SH-SY5Y (cell line): Measurements from ENCODE around the gene LAMA5.

Experiments
- GATA2 ChIP-seq: IDR thresholded peaks from 2 replicates; pipeline ENCODE4 v1.6.1; 2011; ENCODE audit warnings: mild to moderate bottlenecking, low read depth, low read length
- GATA3 ChIP-seq: IDR thresholded peaks from 2 replicates; pipeline ENCODE4 v1.6.1; 2011; ENCODE audit warnings: low read depth, mild to moderate bottlenecking, low read length, moderate library complexity

The LAMA5 gene

DNA sequence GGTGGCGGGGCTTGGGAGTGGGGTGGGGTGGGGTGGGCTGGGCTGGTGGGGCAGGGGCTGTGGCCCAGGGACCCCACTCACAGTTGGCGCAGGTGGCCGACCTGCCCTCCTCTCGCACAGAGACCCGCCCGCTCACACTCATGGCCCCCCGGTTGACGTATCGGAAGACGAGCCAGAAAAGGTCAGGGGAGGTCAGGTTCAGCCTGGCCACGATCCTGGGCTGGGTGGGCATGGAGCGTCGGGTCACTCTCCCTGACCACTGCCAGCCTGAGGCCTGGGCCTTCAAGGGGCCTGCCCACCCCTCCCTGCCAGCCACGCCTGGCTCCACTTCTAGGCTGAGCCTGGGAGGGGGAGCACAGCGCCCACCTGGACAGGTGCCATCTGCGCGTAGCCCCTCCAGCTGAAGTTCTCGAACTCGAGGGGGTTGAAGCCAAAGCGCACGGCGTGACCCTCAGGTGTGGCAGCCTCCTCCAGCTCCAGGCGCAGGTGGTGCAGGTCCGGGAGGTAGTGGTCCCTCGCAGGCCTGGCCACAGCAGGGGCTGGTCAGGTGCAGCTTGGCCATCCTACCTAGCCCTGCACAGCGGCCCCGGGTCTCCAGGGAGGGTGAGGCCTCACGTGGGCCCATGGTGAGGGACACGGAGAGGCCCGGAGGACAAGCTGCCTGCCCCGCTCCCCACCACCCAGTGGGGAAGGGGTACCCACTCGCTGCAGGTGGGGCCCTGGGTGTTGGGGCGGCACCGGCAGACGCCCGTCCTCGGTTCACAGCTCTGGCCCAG lies 33.1 kb downstream of the LAMA5 start:
- no peak for TF ChIP-seq GATA2
- no peak for TF ChIP-seq GATA3

DNA sequence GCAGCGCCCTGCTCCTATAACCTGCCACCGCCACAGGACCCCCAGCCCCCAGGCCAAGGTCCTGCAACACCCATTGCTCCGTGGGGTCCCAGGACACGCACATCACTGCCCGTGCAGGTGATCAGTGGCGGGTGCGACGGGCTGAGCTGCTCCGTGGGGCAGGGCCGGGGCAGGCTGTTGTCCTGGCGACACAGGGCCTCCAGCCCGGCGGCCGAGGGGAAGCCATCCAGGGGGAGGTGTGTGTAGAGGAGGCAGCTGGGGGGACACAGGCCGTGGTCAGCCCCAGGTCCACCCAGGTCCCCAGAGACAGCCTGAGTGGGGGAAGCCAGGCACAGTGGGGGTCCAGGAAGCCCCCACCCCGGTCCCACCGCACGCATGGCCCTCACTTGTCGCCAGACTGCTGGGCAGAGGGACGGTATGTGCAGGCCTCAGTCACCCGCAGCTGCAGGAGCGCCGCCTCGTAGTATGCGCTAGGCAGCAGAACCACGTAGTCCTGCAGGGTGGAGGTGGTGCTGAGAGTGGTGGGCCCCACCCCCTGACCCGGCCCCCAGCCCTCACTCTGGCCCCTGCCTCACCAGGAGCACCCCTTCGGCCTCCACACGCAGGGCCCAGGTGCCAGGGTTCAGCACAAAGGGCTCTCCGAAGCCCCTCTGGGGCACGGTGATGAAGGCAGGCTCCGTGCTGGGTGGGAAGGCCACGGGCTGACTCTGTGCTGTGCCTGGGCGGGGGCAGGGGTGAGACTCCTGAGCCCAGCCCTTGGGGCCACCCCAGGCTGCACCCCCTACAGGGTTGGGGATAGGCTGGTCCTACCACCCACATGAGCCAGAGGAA lies 33.9 kb downstream of the LAMA5 start:
- TF ChIP-seq GATA3: no peak
- no peak for TF ChIP-seq GATA2

DNA sequence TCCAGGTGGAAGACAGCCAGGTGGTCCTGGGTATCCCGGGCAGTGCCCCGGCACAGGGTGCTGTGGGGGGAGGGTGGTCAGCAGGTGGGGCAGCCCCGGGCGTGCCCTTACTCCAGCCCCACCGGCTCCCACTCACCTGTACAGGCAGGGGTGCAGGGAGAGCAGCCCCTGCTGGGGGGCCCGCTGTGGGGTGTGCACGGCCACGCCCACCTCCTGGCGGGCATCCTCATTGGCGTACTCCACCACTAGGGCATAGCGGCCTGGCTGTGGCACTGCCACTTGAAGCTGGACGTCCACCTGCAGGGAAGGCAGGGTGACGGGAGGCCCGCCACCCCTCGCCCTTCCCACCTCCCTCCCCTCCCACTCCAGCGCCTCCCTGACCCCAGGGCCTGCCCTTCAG lies 34.7 kb downstream of the LAMA5 start:
- no peak for TF ChIP-seq GATA3
- TF ChIP-seq GATA2: no peak

DNA sequence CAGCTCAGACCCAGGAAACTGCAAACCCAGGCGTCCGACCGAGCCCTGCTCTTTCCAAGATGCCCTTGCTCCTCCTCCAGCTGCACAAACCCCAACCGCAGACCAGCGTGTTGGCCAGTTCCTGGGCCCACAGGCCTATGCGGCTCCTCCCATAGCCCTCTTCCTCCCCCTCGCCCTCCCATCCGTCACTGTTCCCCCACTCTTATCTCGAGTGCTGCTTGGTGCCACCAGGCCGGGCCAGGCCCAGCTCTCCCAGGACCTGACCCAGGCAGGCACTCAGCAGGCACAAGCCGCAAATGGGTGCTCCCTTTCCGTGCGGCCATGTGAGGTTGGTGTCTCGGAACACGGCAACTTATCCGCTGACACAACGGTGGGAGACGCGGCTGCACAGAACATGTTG lies 35.8 kb downstream of the LAMA5 start:
- no peak for TF ChIP-seq GATA3
- TF ChIP-seq GATA2: no peak

DNA sequence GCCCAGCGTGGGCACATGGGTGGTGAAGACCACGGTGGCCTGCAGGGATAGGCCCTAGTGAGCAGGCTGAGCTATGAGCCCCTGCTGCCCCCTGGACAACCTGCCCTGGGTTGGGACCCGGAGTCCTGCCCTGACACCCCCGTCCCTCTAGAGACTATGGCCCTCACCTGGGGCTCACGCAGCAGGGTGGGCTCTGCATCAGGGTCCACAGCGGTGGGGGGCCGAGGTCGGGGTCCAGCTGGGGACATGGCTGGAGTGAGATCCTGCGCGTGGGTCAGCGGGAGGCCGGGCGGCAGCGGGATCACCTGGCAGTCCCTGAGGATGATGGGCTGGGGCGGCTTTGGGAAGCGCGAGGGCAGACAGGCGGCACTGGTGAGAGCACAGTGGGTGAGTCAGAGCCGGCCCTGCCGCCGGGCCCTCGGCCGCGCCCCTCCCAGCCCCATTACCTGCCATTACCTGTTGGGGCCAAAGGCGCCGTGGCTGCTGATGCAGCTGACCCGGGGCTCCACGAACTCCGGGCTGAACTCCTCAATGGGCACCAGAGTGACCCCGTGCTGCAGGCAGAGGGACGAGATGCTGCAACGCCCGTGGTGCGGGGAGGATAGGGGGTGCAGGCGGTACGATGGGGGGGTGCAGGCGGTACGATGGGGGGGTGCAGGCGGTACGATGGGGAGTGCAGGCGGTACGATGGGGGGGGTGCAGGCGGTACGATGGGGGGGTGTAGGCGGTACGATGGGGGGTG lies 36.4 kb downstream of the LAMA5 start:
- no peak for TF ChIP-seq GATA2
- TF ChIP-seq GATA3: no peak

DNA sequence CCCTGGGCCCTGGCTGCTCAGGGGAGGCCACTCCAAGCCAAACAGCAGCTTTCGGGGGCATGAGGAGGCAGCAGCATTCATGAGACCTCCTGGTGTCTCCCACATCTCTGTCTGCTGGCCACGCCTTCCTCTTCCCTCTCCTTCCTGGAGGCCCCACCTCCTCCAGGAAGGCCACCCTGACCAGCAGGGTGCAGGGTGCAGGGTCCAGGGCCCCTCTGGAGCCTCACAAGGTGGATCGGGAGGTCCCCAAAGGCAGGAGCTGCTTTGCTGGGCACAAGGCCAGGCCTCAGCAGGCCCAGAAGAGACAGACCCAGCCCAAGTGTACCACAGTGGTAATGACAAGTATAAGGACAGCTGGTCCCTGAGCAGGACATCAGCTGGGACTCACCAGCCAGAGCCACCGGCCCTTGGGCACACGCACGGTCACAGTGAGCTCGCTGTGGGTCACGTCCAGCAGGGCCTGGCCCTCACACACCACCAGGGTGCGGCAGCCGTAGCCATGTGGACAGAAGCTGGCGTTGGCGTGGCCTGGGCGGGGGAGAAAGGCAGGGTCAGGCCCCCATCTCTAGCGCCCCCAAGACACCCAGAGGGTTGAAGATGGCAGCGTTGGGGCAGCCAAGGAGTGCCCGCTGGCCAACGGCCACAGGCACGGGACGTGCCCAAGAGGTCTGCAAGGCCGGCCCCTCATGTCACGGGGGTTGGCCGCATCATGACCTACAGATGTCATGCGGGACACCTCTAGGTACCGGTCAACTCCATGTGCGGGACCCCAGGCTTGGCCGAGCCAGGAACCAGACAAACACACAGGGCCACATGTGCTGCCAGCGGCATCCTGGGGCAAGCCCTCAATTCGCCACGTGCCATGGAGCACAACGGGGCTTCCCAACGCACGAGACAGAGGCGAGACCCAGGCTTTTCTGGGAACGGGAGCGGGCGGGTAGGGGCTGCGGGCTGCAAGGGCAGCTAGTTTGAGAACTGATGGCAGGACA lies 37.4 kb downstream of the LAMA5 start:
- TF ChIP-seq GATA3 (no peak), GATA2 (no peak)

DNA sequence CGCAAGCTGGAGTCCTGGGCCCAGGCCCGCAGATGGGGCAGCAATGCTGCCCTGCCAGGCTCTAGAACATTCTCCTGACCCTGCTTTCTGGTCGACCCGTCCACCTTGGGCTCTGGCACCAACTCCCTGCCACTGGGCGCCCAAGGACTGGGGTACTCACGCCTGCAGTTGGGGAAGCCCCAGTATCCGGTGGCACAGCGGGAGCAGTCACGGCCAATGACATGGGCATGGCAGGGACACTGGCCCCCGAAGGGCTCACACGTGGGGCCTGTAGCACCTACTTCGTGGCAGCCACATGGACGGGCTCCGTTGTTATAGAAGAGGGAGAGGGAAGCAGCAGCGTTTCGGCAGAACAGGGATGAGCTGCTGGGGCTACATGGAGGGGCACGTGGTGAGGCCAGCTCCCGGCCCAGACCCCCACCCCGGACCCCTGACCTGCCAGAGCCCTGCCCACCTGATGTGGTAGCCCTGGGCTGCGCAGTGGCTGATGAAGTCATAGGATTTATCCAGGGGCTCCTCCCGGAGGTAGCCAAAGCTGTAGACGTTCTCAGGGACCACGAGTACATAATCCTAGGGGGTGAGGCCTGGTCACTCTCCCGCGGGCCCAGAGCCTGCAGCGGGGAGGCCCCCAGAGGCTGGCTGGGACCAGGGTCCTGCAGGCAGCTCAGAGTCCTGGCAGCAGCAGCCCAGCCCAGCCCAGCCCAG lies 38.3 kb downstream of the LAMA5 start:
- TF ChIP-seq GATA2: no peak
- no peak for TF ChIP-seq GATA3

DNA sequence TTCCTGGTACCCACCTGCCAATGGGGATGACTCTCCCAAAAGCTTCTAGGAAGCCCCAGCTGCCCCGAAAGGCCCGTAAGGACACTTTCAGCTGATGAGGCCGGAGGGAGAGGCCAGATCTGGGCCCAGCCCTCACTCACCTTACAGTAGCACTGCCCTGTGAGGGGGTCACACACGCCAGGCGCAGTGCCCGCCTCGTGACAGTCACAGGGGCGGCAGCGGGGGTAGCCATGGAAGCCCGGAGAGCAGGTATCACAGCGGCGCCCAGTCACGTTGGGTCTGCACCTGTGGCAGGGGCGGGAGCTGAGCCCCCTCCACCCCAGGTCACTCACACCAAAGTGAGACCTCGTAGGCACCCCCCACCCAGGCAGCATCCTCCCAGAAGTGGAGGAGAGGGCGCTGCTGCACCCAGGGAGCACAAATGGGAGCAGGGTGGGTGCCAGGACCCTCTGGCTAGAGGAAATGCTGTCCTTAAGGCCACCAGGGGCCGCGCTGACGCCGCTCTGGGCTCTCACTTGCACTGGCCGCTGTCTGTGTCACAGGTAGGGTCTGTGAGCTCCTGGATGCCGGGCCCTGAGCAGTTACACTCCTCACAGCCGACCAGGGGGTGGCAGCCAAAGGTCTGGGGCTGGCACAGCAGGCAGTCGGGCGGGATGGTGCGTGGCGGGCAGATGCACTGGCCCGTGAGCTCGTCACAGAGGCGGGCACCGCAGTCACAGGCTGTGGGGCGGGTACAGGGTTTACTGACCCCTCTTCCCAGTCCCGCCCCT lies 39.2 kb downstream of the LAMA5 start:
- TF ChIP-seq GATA3 (no peak), GATA2 (no peak)

DNA sequence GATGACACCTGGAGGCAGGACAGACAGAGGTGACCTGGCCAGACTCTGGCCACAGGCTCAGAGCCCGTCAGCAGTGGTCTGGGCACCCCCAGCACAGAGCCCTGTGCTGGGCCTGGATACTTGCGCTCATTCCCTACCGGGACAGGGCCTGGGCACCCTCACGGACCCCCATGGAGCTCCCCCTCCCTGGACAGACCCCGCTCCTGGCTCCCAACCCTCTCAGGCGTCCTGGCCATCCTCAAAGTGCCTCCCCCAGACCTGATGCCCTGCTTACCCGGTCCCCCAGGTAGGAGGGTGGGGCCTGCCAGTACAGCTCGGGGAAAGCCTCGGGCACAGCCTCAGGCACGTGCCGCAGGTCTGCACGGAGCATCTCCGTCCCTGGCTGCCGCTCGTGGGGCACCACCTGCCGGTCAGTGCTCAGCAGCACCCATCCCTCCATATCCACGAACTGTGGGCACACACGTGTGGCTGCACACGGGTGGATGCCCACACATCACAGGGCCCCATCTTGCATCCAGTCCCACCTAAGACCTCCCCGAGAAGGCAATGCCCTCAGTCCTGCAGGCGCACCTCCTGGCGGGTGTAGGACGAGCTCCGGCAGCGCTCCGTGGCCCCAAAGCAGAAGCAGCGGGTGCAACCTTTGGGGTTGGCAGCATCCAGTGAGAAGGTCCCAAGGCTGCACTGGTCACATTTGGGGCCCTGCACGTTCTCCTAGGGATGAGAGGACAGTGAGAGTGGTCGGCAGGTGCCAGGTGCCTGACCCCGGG lies 40.0 kb downstream of the LAMA5 start:
- TF ChIP-seq GATA2: no peak

DNA sequence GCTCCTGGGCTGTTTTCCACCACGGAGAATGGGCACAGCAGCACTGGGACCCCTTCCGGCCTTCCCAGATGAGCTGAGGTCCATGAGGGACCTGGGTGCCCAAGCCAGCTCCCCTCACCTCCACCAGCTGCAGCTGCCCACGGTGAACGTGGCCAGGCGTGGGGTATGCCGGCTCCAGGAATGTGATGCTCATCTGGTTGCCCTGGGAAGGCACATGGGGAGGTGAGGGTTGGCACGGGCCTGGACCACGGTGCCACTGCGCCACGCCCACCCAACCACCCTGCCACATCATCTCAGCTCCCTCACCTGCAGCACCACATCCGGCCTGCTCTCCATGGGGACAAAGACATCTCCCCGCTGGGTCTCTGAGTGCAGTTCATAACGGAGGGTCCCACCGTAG lies 40.6 kb downstream of the LAMA5 start:
- TF ChIP-seq GATA2 (no peak), GATA3 (no peak)

DNA sequence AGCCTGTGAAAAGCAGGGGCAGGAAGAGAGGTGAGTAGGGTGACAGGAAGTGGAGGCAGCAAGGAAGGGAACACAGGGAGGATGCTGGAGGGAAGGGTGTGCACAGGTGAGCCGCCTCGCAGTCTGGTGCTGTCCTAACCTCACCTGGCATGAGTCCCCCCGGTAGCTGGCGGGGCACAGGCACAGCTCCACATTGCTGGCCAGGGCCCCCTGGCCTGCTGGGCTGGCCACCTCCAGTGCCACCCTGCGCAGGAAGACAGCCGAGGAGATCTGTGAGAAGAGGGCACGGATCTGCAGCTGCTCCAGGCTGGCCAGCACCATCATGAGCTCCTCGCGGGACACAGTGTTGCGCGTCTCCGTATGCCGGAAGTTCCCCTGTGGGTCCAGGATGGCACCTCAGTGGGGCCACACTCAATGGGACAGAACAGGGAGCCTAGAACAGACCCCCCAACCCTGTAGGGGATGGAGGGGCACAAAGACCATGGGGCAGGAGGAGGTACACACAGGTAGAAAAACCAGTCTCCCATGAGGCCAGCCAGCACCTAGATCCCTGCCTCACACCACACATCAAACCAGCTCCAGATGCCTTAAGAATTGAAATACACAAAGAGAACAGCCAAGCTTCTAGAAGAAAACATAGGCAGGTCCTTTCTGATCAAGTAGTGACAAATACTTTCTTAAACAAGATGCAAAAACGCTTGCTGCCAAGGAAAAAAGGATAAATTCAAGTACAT lies 41.8 kb downstream of the LAMA5 start:
- no peak for TF ChIP-seq GATA2
